ENCODE data around the gene GALM.

GALM gene

DNA sequence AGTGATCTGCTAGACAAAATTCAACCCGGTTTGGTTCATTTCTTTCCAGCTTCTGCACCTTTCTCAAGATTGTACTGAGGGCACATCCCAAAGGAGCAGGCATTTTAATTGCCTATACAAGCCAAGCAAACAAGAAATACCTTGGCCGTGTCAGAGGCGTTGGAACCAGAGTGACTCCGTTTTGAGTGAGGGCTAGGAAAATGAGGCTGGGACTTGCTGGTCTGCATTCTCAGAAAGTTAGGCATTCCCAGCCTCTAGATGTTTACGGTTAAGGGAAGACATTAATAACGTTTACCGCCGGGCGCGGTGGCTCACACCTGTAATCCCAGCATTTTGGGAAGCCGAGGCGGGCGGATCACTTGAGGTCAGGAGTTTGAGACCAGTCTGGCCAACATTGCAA lies 110.6 kb downstream of the GALM start:
- H3K9me3 ChIP-seq (ENCODE audit: low read length) = no peaks in the 10 kb centered on the region
- H3K79me2 ChIP-seq (ENCODE audit: insufficient read depth, low read length) = peaks cover 8% of the 10 kb centered on the region
- no peak overlapping the region for H3K4me2 ChIP-seq (ENCODE audit: low read length)
- no peak overlapping the region for H3K9ac ChIP-seq (ENCODE audit: low read length)
- H3F3A ChIP-seq (ENCODE audit: insufficient read depth, low read length) = no peaks in the 10 kb centered on the region
- H4K20me1 ChIP-seq (ENCODE audit: insufficient read depth, low read length) = no peaks in the 10 kb centered on the region
- H3K27ac ChIP-seq (ENCODE audit: low read depth, low read length, poor library complexity, severe bottlenecking) = no peak overlapping the region
- H3K36me3 ChIP-seq (ENCODE audit: insufficient read depth, low read length) = peaks cover 13% of the 10 kb centered on the region
- H2AFZ ChIP-seq (ENCODE audit: low read length) = no peak overlapping the region
- peaks cover 9% of the 10 kb centered on the region for H3K4me1 ChIP-seq (ENCODE audit: insufficient read depth, low read length, severe bottlenecking)
- TF ChIP-seq EZH2 (IDR thresholded peaks at IDR 0.05; ENCODE audit: borderline replicate concordance, low read length) = no peak
- TF ChIP-seq CTCF (IDR thresholded peaks at IDR 0.05; ENCODE audit: low read length) = no peak
- no peak overlapping the region for H3K4me3 ChIP-seq (ENCODE audit: low read depth, low read length, poor library complexity, severe bottlenecking)
- no peaks in the 10 kb centered on the region for H3K27me3 ChIP-seq (ENCODE audit: insufficient read depth, low read length)
- no peaks in the 10 kb centered on the region for H3K9me2 ChIP-seq (ENCODE audit: low read depth, low read length)

DNA sequence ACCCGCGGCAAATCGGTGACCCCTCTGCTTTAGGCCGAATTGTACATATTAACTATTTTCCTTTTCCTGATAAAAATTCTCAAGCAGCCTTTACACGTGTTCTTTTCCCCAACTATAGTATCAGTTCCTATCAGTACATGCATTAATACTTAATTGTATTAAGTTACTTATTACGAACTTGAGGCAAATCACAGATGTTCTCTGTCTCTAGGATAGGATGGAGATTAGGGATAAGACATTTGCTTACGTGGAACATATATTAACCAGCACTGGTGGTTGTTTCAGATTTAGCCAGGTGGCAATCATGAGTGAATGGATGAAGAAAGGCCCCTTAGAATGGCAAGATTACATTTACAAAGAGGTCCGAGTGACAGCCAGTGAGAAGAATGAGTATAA lies 112.8 kb downstream of the GALM start:
- H3F3A ChIP-seq (ENCODE audit: insufficient read depth, low read length) = no peaks in the 10 kb centered on the region
- H3K4me3 ChIP-seq (ENCODE audit: low read depth, low read length, poor library complexity, severe bottlenecking) = peak overlapping the region; percentile 84
- peaks cover 21% of the 10 kb centered on the region for H3K36me3 ChIP-seq (ENCODE audit: insufficient read depth, low read length)
- no peaks in the 10 kb centered on the region for H3K9me3 ChIP-seq (ENCODE audit: low read length)
- H3K79me2 ChIP-seq (ENCODE audit: insufficient read depth, low read length) = peaks cover 8% of the 10 kb centered on the region
- no peaks in the 10 kb centered on the region for H3K27me3 ChIP-seq (ENCODE audit: insufficient read depth, low read length)
- H3K4me2 ChIP-seq (ENCODE audit: low read length) = peak overlapping the region; percentile 91
- H2AFZ ChIP-seq (ENCODE audit: low read length) = no peak overlapping the region
- H3K9ac ChIP-seq (ENCODE audit: low read length) = peak overlapping the region; percentile 90
- H3K9me2 ChIP-seq (ENCODE audit: low read depth, low read length) = no peaks in the 10 kb centered on the region
- no peak overlapping the region for H3K27ac ChIP-seq (ENCODE audit: low read depth, low read length, poor library complexity, severe bottlenecking)
- TF ChIP-seq EZH2 (IDR thresholded peaks at IDR 0.05; ENCODE audit: borderline replicate concordance, low read length) (no peak), CTCF (IDR thresholded peaks at IDR 0.05; ENCODE audit: low read length) (no peak)
- H4K20me1 ChIP-seq (ENCODE audit: insufficient read depth, low read length) = no peaks in the 10 kb centered on the region
- peaks cover 9% of the 10 kb centered on the region for H3K4me1 ChIP-seq (ENCODE audit: insufficient read depth, low read length, severe bottlenecking)

GRCh38 chr2:38783586-38783985 lies 117.7 kb downstream of the GALM start:
- Histone ChIP-seq H3K36me3 (ENCODE audit: insufficient read depth, low read length) (peaks cover 21% of the 10 kb centered on the region), H3K4me3 (ENCODE audit: low read depth, low read length, poor library complexity, severe bottlenecking) (no peak overlapping the region), H3K27ac (ENCODE audit: low read depth, low read length, poor library complexity, severe bottlenecking) (no peak overlapping the region), H3K4me2 (ENCODE audit: low read length) (no peak overlapping the region), H3F3A (ENCODE audit: insufficient read depth, low read length) (no peaks in the 10 kb centered on the region), H4K20me1 (ENCODE audit: insufficient read depth, low read length) (no peaks in the 10 kb centered on the region), H3K4me1 (ENCODE audit: insufficient read depth, low read length, severe bottlenecking) (peaks cover 8% of the 10 kb centered on the region), H3K9me3 (ENCODE audit: low read length) (no peaks in the 10 kb centered on the region), H3K27me3 (ENCODE audit: insufficient read depth, low read length) (no peaks in the 10 kb centered on the region), H3K9ac (ENCODE audit: low read length) (no peak overlapping the region), H2AFZ (ENCODE audit: low read length) (no peak overlapping the region), H3K79me2 (ENCODE audit: insufficient read depth, low read length) (peaks cover 4% of the 10 kb centered on the region), H3K9me2 (ENCODE audit: low read depth, low read length) (no peaks in the 10 kb centered on the region)
- TF ChIP-seq EZH2 (IDR thresholded peaks at IDR 0.05; ENCODE audit: borderline replicate concordance, low read length) (no peak), CTCF (IDR thresholded peaks at IDR 0.05; ENCODE audit: low read length) (no peak)
